Measurements from ENCODE around the gene PMCH. TPM values are rescaled to one million over a fixed set of nuclear protein-coding genes. Genes with fewer than 3 reads are reported as not detected.

Gene PMCH
- total and polyA plus RNA-seq, 10 of the 15 experiments (the other 5 are each of a cell fraction or from before 2014, with no cell fraction given): 0.35 to 2.1 (median 0.83) TPM; not detected in 4

- H3K27me3 ChIP-seq (replicated peaks in 1 of 2; ENCODE audit: control insufficient read depth in 2 of 2, insufficient read depth in 2 of 2, low read length in 1 of 2): no peaks in the 10 kb centered on the region
- H3K4me1 ChIP-seq (ENCODE audit: control insufficient read depth, insufficient read depth, low read length): no peaks in the 10 kb centered on the region
- no peaks in the 10 kb centered on the region for H3K79me2 ChIP-seq (ENCODE audit: control insufficient read depth, insufficient read depth, low read length)
- no peak overlapping the region for H3K9ac ChIP-seq (ENCODE audit: control insufficient read depth, insufficient read depth, low read length)
- H4K20me1 ChIP-seq (ENCODE audit: control insufficient read depth, insufficient read depth): no peaks in the 10 kb centered on the region
- H2AFZ ChIP-seq (ENCODE audit: control insufficient read depth, low read depth, low read length): no peak overlapping the region
- H3K27ac ChIP-seq (ENCODE audit: control insufficient read depth, insufficient read depth): no peak overlapping the region
- TF ChIP-seq ZBTB33 (IDR thresholded peaks at IDR 0.05) (no peak), HDAC2 (IDR thresholded peaks at IDR 0.05) (no peak), EP300 (IDR thresholded peaks at IDR 0.05; ENCODE audit: borderline replicate concordance in 1 of 2, control insufficient read depth in 1 of 2, low read depth in 2 of 2, low read length in 2 of 2) (no peak), SMAD1 (IDR thresholded peaks at IDR 0.05; ENCODE audit: low read depth, partially characterized antibody) (no peak)
- in situ Hi-C loops (cut with MboI): no loop called here
- ChIA-PET SMC1A (ENCODE audit: uncharacterized antibody, unreplicated experiment) (interaction anchor here (1.0 kb wide), 1 partner anchor 10 kb away, joined by 3 read pairs; no protein-coding TSS in a partner anchor), POLR2A (no interaction called here), RAD21 (ENCODE audit: unreplicated experiment) (no interaction called here), CTCF (interaction anchor here (1.0 kb wide), 1 partner anchor 17 kb away, joined by 3 read pairs; no protein-coding TSS in a partner anchor)
- no peak overlapping the region for H3K4me2 ChIP-seq (ENCODE audit: control insufficient read depth, insufficient read depth)
- FAIRE-seq (no peak), DNase-seq (ENCODE audit: low read depth, low spot score) (no peak), ATAC-seq (no peak)
- H3K36me3 ChIP-seq (ENCODE audit: control insufficient read depth in 2 of 2, insufficient read depth in 2 of 2, low read length in 1 of 2): no peaks in the 10 kb centered on the region
- BruUV-seq (replicated peaks): no TSS peak
- no peaks in the 10 kb centered on the region for H3K9me3 ChIP-seq (replicated peaks; ENCODE audit: control insufficient read depth, insufficient read depth, low read length)
- no peak overlapping the region for H3K4me3 ChIP-seq
- intact Hi-C loops (cut with micrococcal nuclease; ENCODE audit: unreplicated experiment): no loop called here
Observed at GRCh38 chr12:102232036-102232435, 34.4 kb upstream of the PMCH start.

- no peak for FAIRE-seq
- H3K9me3 ChIP-seq (replicated peaks; ENCODE audit: control insufficient read depth, insufficient read depth, low read length): no peaks in the 10 kb centered on the region
- H3K27ac ChIP-seq (ENCODE audit: control insufficient read depth, insufficient read depth): no peak overlapping the region
- no peak overlapping the region for H3K4me2 ChIP-seq (ENCODE audit: control insufficient read depth, insufficient read depth)
- CTCF ChIA-PET: no interaction called here
- no peaks in the 10 kb centered on the region for H4K20me1 ChIP-seq (ENCODE audit: control insufficient read depth, insufficient read depth)
- SMC1A ChIA-PET (ENCODE audit: uncharacterized antibody, unreplicated experiment): interaction anchor here (1.6 kb wide), 1 partner anchor 10 kb away, joined by 3 read pairs; no protein-coding TSS in a partner anchor
- DNase-seq (ENCODE audit: low read depth, low spot score): no peak
- H3K4me3 ChIP-seq: no peak overlapping the region
- POLR2A ChIA-PET: no interaction called here
- H3K36me3 ChIP-seq (ENCODE audit: control insufficient read depth in 2 of 2, insufficient read depth in 2 of 2, low read length in 1 of 2): no peaks in the 10 kb centered on the region
- H3K9ac ChIP-seq (ENCODE audit: control insufficient read depth, insufficient read depth, low read length): no peak overlapping the region
- H3K79me2 ChIP-seq (ENCODE audit: control insufficient read depth, insufficient read depth, low read length): no peaks in the 10 kb centered on the region
- no peaks in the 10 kb centered on the region for H3K4me1 ChIP-seq (ENCODE audit: control insufficient read depth, insufficient read depth, low read length)
- no peaks in the 10 kb centered on the region for H3K27me3 ChIP-seq (replicated peaks in 1 of 2; ENCODE audit: control insufficient read depth in 2 of 2, insufficient read depth in 2 of 2, low read length in 1 of 2)
- in situ Hi-C loops (cut with MboI): no loop called here
- RAD21 ChIA-PET (ENCODE audit: unreplicated experiment): no interaction called here
- WGBS (ENCODE audit: insufficient coverage, insufficient replicate concordance, low lambda C conversion rate, missing lambda C conversion rate): 71% methylated on average over 5 of the region's 5 CpGs
- BruUV-seq (replicated peaks): no TSS peak
- intact Hi-C loops (cut with micrococcal nuclease; ENCODE audit: unreplicated experiment): no loop called here
- ATAC-seq: no peak
- no peak overlapping the region for H2AFZ ChIP-seq (ENCODE audit: control insufficient read depth, low read depth, low read length)
- no peak for TF ChIP-seq ZNF217 (IDR thresholded peaks at IDR 0.05)
- no peak for TF ChIP-seq RUNX3 (IDR thresholded peaks at IDR 0.05; ENCODE audit: low read length)
- no peak for TF ChIP-seq YBX1 (IDR thresholded peaks at IDR 0.05)
- no peak for TF ChIP-seq NBN (IDR thresholded peaks at IDR 0.05)
- TF ChIP-seq MTA2 (IDR thresholded peaks at IDR 0.05; ENCODE audit: low read depth): no peak
- TF ChIP-seq ZBTB33 (IDR thresholded peaks at IDR 0.05): no peak
- TF ChIP-seq REST (IDR thresholded peaks at IDR 0.05; ENCODE audit: low read depth, low read length): no peak
- TF ChIP-seq YY1 (IDR thresholded peaks at IDR 0.05; ENCODE audit: low read depth, low read length): no peak
Observed at GRCh38 chr12:102227954-102228353, 30.3 kb upstream of the PMCH start.
